Neural progenitor cell (in vitro differentiated cells): ENCODE results near the gene MRM3. TPM values are rescaled to one million over a fixed set of nuclear protein-coding genes. Genes with fewer than 3 reads are reported as not detected.

ENCODE experiments used
- DNase-seq: peaks from one replicate; pipeline ENCODE4 v3.0.0-alpha.2; 2016; ENCODE audit warnings: low spot score
- H2AFZ ChIP-seq: fragments of 200-600 bp; sonication (generic); replicated peaks from 2 replicates; pipeline ENCODE4 v1.6.1; 2016; ENCODE audit warnings: antibody characterized with exemption
- H3F3A ChIP-seq: fragments of 200-600 bp; sonication (generic); 2 replicates; pipeline ENCODE4 v1.6.1; 2016; ENCODE audit warnings: antibody characterized with exemption, low read depth
- H3K27ac ChIP-seq: fragments of 200-600 bp; sonication (generic); 2 replicates; pipeline ENCODE4 v1.5.1; 2016; ENCODE audit warnings: mild to moderate bottlenecking
- H3K27me3 ChIP-seq: fragments of 200-600 bp; sonication (generic); 2 replicates; pipeline ENCODE4 v1.6.1; 2016; ENCODE audit warnings: mild to moderate bottlenecking, moderate library complexity
- H3K36me3 ChIP-seq: fragments of 200-600 bp; sonication (generic); 2 replicates; pipeline ENCODE4 v1.5.1; 2016
- H3K4me1 ChIP-seq: fragments of 200-600 bp; sonication (generic); 2 replicates; pipeline ENCODE4 v1.6.1; 2016; ENCODE audit warnings: mixed run types
- H3K4me2 ChIP-seq: fragments of 200-600 bp; sonication (generic); 2 replicates; pipeline ENCODE4 v1.6.1; 2016
- H3K4me3 ChIP-seq: fragments of 200-600 bp; sonication (generic); 2 replicates; pipeline ENCODE4 v1.5.1; 2016
- H3K79me2 ChIP-seq: fragments of 200-600 bp; sonication (generic); 2 replicates; pipeline ENCODE4 v1.6.1; 2016; ENCODE audit warnings: low read depth
- H3K9ac ChIP-seq: fragments of 200-600 bp; sonication (generic); 2 replicates; pipeline ENCODE4 v1.6.1; 2016
- H3K9me3 ChIP-seq: fragments of 200-600 bp; sonication (generic); 2 replicates; pipeline ENCODE4 v1.5.1; 2016; ENCODE audit warnings: low read depth
- H4K20me1 ChIP-seq: fragments of 200-600 bp; sonication (generic); 2 replicates; pipeline ENCODE4 v1.6.1; 2016; ENCODE audit warnings: low read depth
- H3K27ac Mint-ChIP-seq: 3 replicates; pipeline ENCODE4 v1.8.0; 2021; ENCODE audit warnings: mixed read lengths
- H3K27me3 Mint-ChIP-seq: 2 replicates; pipeline ENCODE4 v1.8.0; 2022; ENCODE audit warnings: low read depth, mild to moderate bottlenecking, inconsistent platforms, moderate library complexity, mixed read lengths; ENCODE audit not compliant: insufficient read depth
- H3K36me3 Mint-ChIP-seq: 3 replicates; pipeline ENCODE4 v1.8.0; 2021; ENCODE audit warnings: mixed read lengths
- H3K4me1 Mint-ChIP-seq: 3 replicates; pipeline ENCODE4 v1.8.0; 2021; ENCODE audit warnings: mixed read lengths
- H3K4me3 Mint-ChIP-seq: 3 replicates; pipeline ENCODE4 v1.8.0; 2021; ENCODE audit warnings: mild to moderate bottlenecking, moderate library complexity, mixed read lengths
- H3K9me3 Mint-ChIP-seq: 3 replicates; pipeline ENCODE4 v1.8.0; 2020; ENCODE audit warnings: mixed read lengths
- EZH2 ChIP-seq: fragments of 200-600 bp; sonication (generic); IDR thresholded peaks from 2 replicates; pipeline ENCODE4 v1.6.1; 2017; ENCODE audit warnings: antibody characterized with exemption, mild to moderate bottlenecking, moderate library complexity
- EZH2phosphoT487 ChIP-seq: fragments of 200-600 bp; sonication (generic); IDR thresholded peaks from 2 replicates; pipeline ENCODE4 v1.6.1; 2017; ENCODE audit warnings: antibody characterized with exemption
- total RNA-seq: library from RNA; depleted of rRNA; stranded (reverse); fragments of >200 nt; gene quantifications from 2 replicates; pipeline ENCODE4 v1.2.3, GENCODE V29; 2015; ENCODE audit warnings: low replicate concordance
- TF ChIP-seq, protein P1 (sequence below): fragments of 200-600 bp; sonication (generic); IDR thresholded peaks from 2 replicates; pipeline ENCODE4 v1.5.1; 2017; ENCODE audit warnings: antibody characterized with exemption, mild to moderate bottlenecking

The MRM3 gene
- total RNA-seq, 1 donor from 2014 or later: 22.3 TPM

GRCh38 chr17:795276-795675 lies 13.1 kb downstream of the MRM3 start:
- H3K4me3 ChIP-seq: no peak overlapping the region
- H3K9me3 Mint-ChIP-seq: no peaks in the 10 kb centered on the region
- no peaks in the 10 kb centered on the region for H3K79me2 ChIP-seq
- no peak for TF ChIP-seq EZH2phosphoT487
- TF ChIP-seq EZH2: no peak
- TF ChIP-seq, protein P1, sequence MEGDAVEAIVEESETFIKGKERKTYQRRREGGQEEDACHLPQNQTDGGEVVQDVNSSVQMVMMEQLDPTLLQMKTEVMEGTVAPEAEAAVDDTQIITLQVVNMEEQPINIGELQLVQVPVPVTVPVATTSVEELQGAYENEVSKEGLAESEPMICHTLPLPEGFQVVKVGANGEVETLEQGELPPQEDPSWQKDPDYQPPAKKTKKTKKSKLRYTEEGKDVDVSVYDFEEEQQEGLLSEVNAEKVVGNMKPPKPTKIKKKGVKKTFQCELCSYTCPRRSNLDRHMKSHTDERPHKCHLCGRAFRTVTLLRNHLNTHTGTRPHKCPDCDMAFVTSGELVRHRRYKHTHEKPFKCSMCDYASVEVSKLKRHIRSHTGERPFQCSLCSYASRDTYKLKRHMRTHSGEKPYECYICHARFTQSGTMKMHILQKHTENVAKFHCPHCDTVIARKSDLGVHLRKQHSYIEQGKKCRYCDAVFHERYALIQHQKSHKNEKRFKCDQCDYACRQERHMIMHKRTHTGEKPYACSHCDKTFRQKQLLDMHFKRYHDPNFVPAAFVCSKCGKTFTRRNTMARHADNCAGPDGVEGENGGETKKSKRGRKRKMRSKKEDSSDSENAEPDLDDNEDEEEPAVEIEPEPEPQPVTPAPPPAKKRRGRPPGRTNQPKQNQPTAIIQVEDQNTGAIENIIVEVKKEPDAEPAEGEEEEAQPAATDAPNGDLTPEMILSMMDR: no peak
- peaks cover 28% of the 10 kb centered on the region for H3K4me1 Mint-ChIP-seq
- peaks cover 6% of the 10 kb centered on the region for H3K4me1 ChIP-seq
- peaks cover 12% of the 10 kb centered on the region for H3F3A ChIP-seq
- H3K9ac ChIP-seq: no peak overlapping the region
- H3K36me3 ChIP-seq: no peaks in the 10 kb centered on the region
- H3K36me3 Mint-ChIP-seq: peaks cover 27% of the 10 kb centered on the region
- DNase-seq: no peak
- H3K27me3 Mint-ChIP-seq: peaks cover 7% of the 10 kb centered on the region
- H3K27ac Mint-ChIP-seq: no peak overlapping the region
- H2AFZ ChIP-seq: no peak overlapping the region
- H3K4me2 ChIP-seq: peak overlapping the region; percentile 29
- H4K20me1 ChIP-seq: no peaks in the 10 kb centered on the region
- H3K4me3 Mint-ChIP-seq: no peak overlapping the region
- no peaks in the 10 kb centered on the region for H3K27me3 ChIP-seq
- H3K9me3 ChIP-seq: no peaks in the 10 kb centered on the region
- no peak overlapping the region for H3K27ac ChIP-seq

- Histone ChIP-seq H3K79me2 (no peaks in the 10 kb centered on the region), H2AFZ (no peak overlapping the region), H3K27ac (no peak overlapping the region), H3K4me2 (no peak overlapping the region), H3K4me1 (peaks cover 6% of the 10 kb centered on the region), H3K36me3 (no peaks in the 10 kb centered on the region), H4K20me1 (no peaks in the 10 kb centered on the region), H3K27me3 (no peaks in the 10 kb centered on the region), H3F3A (peaks cover 12% of the 10 kb centered on the region), H3K9ac (no peak overlapping the region), H3K4me3 (no peak overlapping the region), H3K9me3 (no peaks in the 10 kb centered on the region)
- Mint-ChIP-seq H3K4me1 (peaks cover 28% of the 10 kb centered on the region), H3K36me3 (peaks cover 27% of the 10 kb centered on the region), H3K9me3 (no peaks in the 10 kb centered on the region), H3K27ac (no peak overlapping the region), H3K4me3 (no peak overlapping the region), H3K27me3 (peaks cover 6% of the 10 kb centered on the region)
- no peak for DNase-seq
- TF ChIP-seq, protein P1: no peak
Measured at GRCh38 chr17:795721-796120, 13.6 kb downstream of the MRM3 start.

- no peaks in the 10 kb centered on the region for H3K27me3 ChIP-seq
- no peaks in the 10 kb centered on the region for H3K36me3 ChIP-seq
- TF ChIP-seq EZH2phosphoT487: no peak
- no peak for TF ChIP-seq EZH2
- TF ChIP-seq, protein P1: no peak
- DNase-seq: no peak
- no peaks in the 10 kb centered on the region for H4K20me1 ChIP-seq
- H3K9me3 ChIP-seq: no peaks in the 10 kb centered on the region
- Mint-ChIP-seq H3K9me3 (no peaks in the 10 kb centered on the region), H3K36me3 (peaks cover 22% of the 10 kb centered on the region), H3K4me1 (peaks cover 28% of the 10 kb centered on the region), H3K27me3 (peaks cover 6% of the 10 kb centered on the region), H3K27ac (no peak overlapping the region), H3K4me3 (peak overlapping the region; percentile 48)
- no peak overlapping the region for H3K27ac ChIP-seq
- H3F3A ChIP-seq: peaks cover 7% of the 10 kb centered on the region
- H3K79me2 ChIP-seq: no peaks in the 10 kb centered on the region
- peaks cover 6% of the 10 kb centered on the region for H3K4me1 ChIP-seq
- H2AFZ ChIP-seq: no peak overlapping the region
- no peak overlapping the region for H3K4me3 ChIP-seq
- no peak overlapping the region for H3K4me2 ChIP-seq
- H3K9ac ChIP-seq: no peak overlapping the region
Measured at GRCh38 chr17:796609-797008, 14.5 kb downstream of the MRM3 start.
